ENCODE results near the gene ACOT13.

GRCh38 chr6:24686946-24687345 is 20.1 kb downstream of the ACOT13 start:
- TF ChIP-seq CTCF (IDR thresholded peaks at IDR 0.05; ENCODE audit: poor library complexity) (no peak), EZH2 (IDR thresholded peaks at IDR 0.05; ENCODE audit: borderline replicate concordance) (no peak)

Measured in hepatocyte (in vitro differentiated cells).